HG03558 (cell line): ENCODE results near the gene LRRC72.

ENCODE experiments used
- ATAC-seq: cut with Tn5 transposase; IDR thresholded peaks from one replicate; pipeline ENCODE4 v1.9.1; 2021; ENCODE audit warnings: moderate number of reproducible peaks; ENCODE audit not compliant: unreplicated experiment; ENCODE audit errors: extremely low read depth

LRRC72 gene

DNA sequence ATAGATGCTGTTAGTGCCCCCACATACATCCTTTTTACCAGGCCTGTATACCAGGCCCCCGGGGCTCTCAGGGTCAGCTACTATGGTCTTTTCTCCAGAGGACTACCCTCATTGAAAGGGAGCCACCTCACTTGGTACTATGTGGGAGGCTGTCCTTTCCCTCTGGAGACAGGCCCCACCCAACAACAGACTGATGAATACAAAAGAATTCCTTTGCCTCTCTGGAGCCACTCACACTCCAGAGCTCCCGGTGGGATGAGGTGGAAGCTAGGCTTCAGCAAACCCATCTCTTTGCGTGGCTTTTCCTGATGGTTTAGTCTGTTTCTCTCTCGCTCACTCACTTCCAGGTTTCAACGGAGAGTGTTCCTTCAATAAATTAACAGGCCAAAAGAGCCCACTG is 88.6 kb downstream of the LRRC72 start:
- no peak for ATAC-seq

DNA sequence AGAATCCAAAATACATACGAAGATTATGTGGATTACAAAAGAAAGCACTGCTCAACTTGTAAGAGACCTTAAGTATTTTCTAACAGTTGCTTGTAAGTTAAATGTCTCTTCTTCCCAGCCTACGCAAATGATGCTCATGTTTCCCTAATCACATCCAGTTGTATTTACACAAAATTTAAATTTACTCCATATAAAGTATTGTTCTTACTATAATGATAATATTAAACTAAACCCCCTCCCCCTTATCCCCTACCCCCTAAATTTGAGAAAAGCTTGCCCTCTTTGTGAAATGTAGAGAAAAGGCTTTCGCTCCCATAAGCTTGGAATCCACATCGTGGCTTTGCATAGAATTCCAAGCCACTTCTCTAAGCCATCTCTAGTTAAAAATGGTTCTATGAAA is 89.5 kb downstream of the LRRC72 start:
- ATAC-seq: no peak

DNA sequence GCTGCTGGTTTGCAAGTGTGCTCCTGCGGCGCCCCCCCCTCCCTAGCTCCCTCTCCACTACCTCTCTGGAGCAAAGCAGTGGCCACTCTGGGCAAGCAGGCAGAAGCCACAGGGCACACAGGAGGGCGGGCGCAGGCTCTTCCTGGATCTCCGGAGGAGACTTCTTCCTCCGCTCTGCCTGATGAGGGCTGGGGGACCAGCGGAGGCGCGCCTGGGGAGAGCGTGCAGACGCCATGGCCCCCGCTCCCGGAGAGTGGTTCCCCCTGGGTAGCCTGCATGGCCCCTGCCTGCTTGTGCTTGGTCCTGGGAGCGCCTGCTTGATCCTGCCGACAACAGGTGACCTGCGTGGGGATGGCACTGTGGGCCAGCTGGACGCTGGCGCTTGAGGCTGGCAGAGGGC is 89.9 kb downstream of the LRRC72 start:
- no peak for ATAC-seq

DNA sequence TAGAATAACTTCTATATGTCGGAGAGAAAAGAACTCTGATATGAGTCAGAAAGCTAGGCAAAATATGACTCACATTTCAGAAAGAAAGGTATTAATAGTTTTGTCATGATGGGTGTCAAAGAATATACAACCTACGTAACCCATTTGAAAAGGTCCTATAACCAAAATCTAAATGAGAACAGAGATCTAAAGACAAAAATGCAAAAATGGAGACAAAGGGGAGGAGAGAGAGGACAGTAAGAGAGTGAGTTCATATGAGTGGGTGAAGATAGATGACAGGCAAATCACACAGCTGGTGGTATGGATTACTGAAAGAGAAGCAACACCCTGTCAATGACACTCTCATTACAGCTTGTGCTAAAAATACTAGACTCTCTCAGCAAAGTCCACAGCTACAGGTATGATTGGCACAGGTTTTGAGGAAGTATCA is 93.4 kb downstream of the LRRC72 start:
- peak; percentile 82 for ATAC-seq

DNA sequence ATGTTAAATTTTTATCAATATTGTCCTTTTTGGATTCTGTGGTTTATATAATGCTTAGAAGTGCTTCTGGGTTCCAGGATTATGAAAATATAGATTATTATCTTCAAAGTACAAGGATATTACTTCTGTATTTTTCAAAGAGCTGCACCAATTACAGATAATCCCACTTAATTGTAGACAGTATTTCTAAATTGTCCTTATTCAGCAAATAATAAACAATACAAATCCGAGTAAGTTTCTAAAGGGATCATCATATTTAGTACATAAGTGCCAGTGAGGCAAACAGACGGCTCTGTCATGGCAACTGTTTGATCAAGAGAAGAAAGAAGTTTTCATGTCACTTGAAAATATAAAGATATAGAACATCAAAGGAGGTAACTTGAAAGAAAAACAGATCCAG is 99.8 kb downstream of the LRRC72 start:
- ATAC-seq: no peak

DNA sequence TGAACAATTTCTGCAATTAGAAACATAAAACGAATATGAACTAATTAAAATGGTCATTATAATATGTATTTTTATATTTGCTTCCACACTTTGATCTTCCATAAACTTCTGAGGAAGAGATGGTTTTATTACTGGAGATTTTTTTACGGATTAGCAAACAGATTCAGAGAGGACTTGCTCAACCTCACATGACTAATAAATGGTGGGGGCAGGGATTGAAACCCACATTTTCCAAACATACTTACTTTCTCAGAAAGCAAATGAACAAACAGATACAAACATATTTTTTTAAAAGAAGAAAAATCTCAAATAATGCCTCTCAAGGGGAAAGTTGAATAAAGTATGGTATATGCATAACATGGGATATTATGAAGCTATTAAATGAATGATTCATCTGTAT is 100.6 kb downstream of the LRRC72 start:
- no peak for ATAC-seq

DNA sequence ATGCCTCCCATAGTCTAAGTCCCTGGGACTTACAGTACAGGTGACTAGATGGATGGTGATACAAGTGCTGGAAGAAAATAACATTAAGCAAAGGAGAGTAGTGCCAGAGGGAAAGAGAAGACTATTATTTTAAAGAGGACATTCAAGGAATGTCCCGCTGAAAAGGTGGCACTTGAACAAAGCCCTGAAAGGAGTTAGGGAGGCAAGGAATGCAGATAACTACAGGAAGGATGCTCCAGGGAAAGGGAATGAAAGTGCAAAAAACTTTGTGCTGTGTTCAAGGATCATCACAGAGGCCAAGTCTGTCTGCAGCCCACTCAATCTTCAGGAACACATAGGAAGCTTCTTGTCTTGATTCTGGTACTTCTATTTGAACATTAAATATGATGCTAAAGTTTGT is 104.0 kb downstream of the LRRC72 start:
- ATAC-seq: no peak
